Sigmoid colon (tissue), 7 donors: ENCODE measurements around the gene STAG3. TPM values are rescaled to one million over a fixed set of nuclear protein-coding genes. Genes with fewer than 3 reads are reported as not detected.
A peak's percentile ranks its signal among the peaks of the same experiment; 100 is the strongest.
"Not testable (repeated sequence)": the region's sequence is repeated elsewhere in the genome, so short reads cannot be mapped to it uniquely, and the experiment has no call there.

ENCODE experiments used
- DNase-seq: peaks from one replicate; pipeline ENCODE4 v3.0.0-alpha.2; 2019
- H3K27ac ChIP-seq, 4 donors: fragments of 200-600 bp; sonication (generic); one replicate each; pipeline ENCODE4 v1.5.1; 2016 to 2019; ENCODE audit warnings: mild to moderate bottlenecking in 1 of 4
- H3K27me3 ChIP-seq, 3 donors: fragments of 200-600 bp; sonication (generic); one replicate each; pipeline ENCODE4 v1.5.1; 2019; ENCODE audit warnings: mild to moderate bottlenecking in 1 of 3
- H3K36me3 ChIP-seq, 4 donors: fragments of 200-600 bp; sonication (generic); one replicate each; pipeline ENCODE4 v1.5.1; 2016 to 2019
- H3K4me1 ChIP-seq, 4 donors: fragments of 200-600 bp; sonication (generic); one replicate each; pipeline ENCODE4 v1.5.1; 2017 to 2019
- H3K4me3 ChIP-seq, 4 donors: fragments of 200-600 bp; sonication (generic); one replicate each; pipeline ENCODE4 v1.5.1; 2017 to 2019; ENCODE audit warnings: mild to moderate bottlenecking in 2 of 4, moderate library complexity in 1 of 4
- H3K9me3 ChIP-seq, 4 donors: fragments of 200-600 bp in 3 of 4; sonication (generic) in 3 of 4; one replicate each; pipeline versions ENCODE4 v1.5.1 to v1.6.1; 2013 to 2019
- EP300 ChIP-seq, 4 donors: sonication (generic); formaldehyde crosslinking; IDR thresholded peaks; one replicate each; pipeline ENCODE4 v1.6.1; 2017; ENCODE audit warnings: antibody characterized with exemption in 4 of 4
- POLR2A ChIP-seq, 2 donors: fragments of 450-650 bp; IDR thresholded peaks; one replicate each; pipeline ENCODE4 v1.6.1; 2016; ENCODE audit warnings: antibody characterized with exemption in 2 of 2, mild to moderate bottlenecking in 2 of 2, moderate library complexity in 2 of 2
- POLR2AphosphoS5 ChIP-seq, 4 donors: sonication (generic); formaldehyde crosslinking; IDR thresholded peaks; one replicate each; pipeline ENCODE4 v1.6.1; 2017; ENCODE audit warnings: antibody characterized with exemption in 4 of 4
- WGBS, 2 donors: extraction: QIAGEN DNeasy Blood & Tissue Kit; methylation state at CpG; one replicate each; pipeline ENCODE4 v1.1.7; 2013; 5-methylcytosine and 5-hydroxymethylcytosine counted together
- intact Hi-C: fragments of 100-400 bp; cut with DNase I; formaldehyde crosslinking; loops from one replicate; pipeline ENCODE4 v1.15.1; 2023
- polyA plus RNA-seq, 3 donors: library from polyadenylated mRNA; stranded (reverse); fragments of 200-250 nt; gene quantifications; one replicate each; pipeline ENCODE4 v1.2.3, GENCODE V29; 2013
- total RNA-seq, 4 donors: library from RNA; depleted of rRNA; stranded (reverse); fragments of >200 nt; gene quantifications; one replicate each; pipeline ENCODE4 v1.1.0, GENCODE V29; 2016
- TF ChIP-seq, protein P1 (sequence below), 4 experiments: fragments of 450-650 bp in 3 of 4; fragments of 200-600 bp in 1 of 4; IDR thresholded peaks; one replicate each; pipeline ENCODE4 v1.5.1; 2016 to 2019; ENCODE audit warnings: antibody characterized with exemption in 4 of 4, mild to moderate bottlenecking in 3 of 4, moderate library complexity in 2 of 4
- donor health status: healthy with polysubstance abuse.
- donor health status: Bipolar disorder and iron deficiency.
- donor health status: healthy.

STAG3 gene
- total and polyA plus RNA-seq, 7 donors: 0.14 to 32.6 (median 0.92) TPM; not detected in 2

GRCh38 chr7:100212631-100213286 is 35.0 kb downstream of the STAG3 start:
- Histone ChIP-seq H3K36me3 (no peaks in the 10 kb centered on the region), H3K27me3 (no peaks in the 10 kb centered on the region), H3K27ac (no peak overlapping the region), H3K4me3 (no peak overlapping the region), H3K4me1 (no peaks in the 10 kb centered on the region), H3K9me3 (no peaks in the 10 kb centered on the region)
- DNase-seq: no peak
- intact Hi-C loops: loop anchor here (10.0 kb wide), 1 partner anchor 228 kb away; no protein-coding TSS in a partner anchor
- TF ChIP-seq EP300 (IDR thresholded peaks at IDR 0.05) (no peak), POLR2AphosphoS5 (IDR thresholded peaks at IDR 0.05) (no peak), POLR2A (IDR thresholded peaks at IDR 0.05) (no peak)
- TF ChIP-seq, protein P1, sequence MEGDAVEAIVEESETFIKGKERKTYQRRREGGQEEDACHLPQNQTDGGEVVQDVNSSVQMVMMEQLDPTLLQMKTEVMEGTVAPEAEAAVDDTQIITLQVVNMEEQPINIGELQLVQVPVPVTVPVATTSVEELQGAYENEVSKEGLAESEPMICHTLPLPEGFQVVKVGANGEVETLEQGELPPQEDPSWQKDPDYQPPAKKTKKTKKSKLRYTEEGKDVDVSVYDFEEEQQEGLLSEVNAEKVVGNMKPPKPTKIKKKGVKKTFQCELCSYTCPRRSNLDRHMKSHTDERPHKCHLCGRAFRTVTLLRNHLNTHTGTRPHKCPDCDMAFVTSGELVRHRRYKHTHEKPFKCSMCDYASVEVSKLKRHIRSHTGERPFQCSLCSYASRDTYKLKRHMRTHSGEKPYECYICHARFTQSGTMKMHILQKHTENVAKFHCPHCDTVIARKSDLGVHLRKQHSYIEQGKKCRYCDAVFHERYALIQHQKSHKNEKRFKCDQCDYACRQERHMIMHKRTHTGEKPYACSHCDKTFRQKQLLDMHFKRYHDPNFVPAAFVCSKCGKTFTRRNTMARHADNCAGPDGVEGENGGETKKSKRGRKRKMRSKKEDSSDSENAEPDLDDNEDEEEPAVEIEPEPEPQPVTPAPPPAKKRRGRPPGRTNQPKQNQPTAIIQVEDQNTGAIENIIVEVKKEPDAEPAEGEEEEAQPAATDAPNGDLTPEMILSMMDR (IDR thresholded peaks at IDR 0.05): no peak
- 65 to 88% methylated on average over 5 of the region's 5 CpGs for WGBS, 2 donors

DNA sequence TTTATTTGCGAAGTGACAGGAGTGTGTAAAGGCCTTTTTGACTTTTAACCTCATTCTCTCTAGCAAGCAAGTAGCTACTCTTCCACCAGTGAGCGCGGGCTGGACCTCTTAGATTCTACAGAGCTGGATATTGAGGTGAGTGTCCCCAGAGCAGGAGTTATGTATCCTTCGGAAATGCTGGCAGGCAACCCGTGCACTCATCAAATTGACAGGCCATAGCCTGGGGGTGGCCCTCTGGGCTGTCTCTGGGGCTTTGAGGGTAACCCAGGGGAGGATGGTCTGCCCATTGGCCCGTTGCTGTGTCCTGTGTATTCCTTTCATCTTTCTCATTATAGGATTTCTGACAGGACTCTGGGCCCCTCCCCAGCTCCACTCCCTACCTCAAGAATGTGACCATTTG is 36.0 kb downstream of the STAG3 start:
- intact Hi-C loops: loop anchor here (10.0 kb wide), 1 partner anchor 229 kb away; no protein-coding TSS in a partner anchor
- DNase-seq: no peak
- H3K36me3 ChIP-seq: no peaks in the 10 kb centered on the region
- H3K27ac ChIP-seq: no peak overlapping the region
- H3K9me3 ChIP-seq: no peaks in the 10 kb centered on the region
- H3K27me3 ChIP-seq: no peaks in the 10 kb centered on the region
- no peak for TF ChIP-seq EP300 (IDR thresholded peaks at IDR 0.05)
- TF ChIP-seq POLR2AphosphoS5 (IDR thresholded peaks at IDR 0.05): no peak
- no peak overlapping the region for H3K4me3 ChIP-seq
- H3K4me1 ChIP-seq: no peaks in the 10 kb centered on the region
- WGBS, 2 donors: 53 to 69% methylated on average over 6 of the region's 6 CpGs

- not testable (repeated sequence) for H3K4me3 ChIP-seq, H3K36me3 ChIP-seq, DNase-seq, H3K9me3 ChIP-seq, H3K4me1 ChIP-seq, H3K27ac ChIP-seq, H3K27me3 ChIP-seq
- WGBS, 2 donors: 20 to 72% methylated on average over 5 of the region's 5 CpGs
- intact Hi-C loops: loop anchor here (10.0 kb wide), 1 partner anchor 230 kb away; no protein-coding TSS in a partner anchor
Measured at GRCh38 chr7:100214356-100214755, 36.6 kb downstream of the STAG3 start.

DNA sequence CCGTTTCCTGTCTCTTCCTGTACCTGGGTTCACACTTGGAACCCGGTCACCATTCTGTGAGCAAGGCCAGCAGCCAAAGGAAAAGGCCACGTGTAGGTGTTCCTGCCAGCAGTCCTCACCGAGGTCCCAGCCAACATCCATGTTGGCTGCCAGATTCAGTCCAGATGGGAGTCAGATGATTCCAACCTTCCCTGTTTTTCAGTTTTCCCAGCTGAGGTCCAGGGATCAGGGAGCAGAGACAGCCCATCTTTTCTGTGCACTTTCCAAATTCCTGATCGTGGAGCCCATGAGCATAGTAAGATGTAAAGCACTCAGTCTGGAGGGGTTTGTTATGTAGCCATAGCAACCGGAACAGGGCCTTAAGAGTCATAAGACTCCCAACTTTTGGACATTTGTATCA is 38.2 kb downstream of the STAG3 start:
- H3K4me1 ChIP-seq: no peaks in the 10 kb centered on the region

DNA sequence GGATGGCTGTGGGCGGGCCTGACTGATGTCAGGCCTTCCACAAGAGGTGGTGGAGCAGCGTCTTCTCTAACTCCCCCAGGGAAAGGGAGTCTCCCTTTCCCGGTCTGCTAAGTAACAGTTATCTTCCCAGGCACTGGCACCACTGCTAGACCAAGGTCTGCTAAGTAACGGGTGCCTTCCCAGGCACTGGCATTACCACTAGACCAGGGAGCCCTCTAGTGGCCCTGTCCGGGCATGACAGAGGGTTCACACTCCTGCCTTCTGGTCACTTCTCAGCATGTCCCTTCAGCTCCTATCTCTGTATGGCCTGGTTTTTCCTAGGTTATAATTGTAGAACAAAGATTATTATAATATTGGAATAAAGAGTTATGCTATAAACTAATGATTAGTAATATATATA is 40.2 kb downstream of the STAG3 start:
- H3K9me3 ChIP-seq, H3K4me1 ChIP-seq, H3K27me3 ChIP-seq, H3K4me3 ChIP-seq, H3K27ac ChIP-seq: not testable (repeated sequence)
- WGBS, 2 donors: 1% methylated on average over 2 of the region's 5 CpGs; no CpG with 5 or more reads in 1 of the 2 donors
- peaks cover 0 to 24% (median 0%) of the 10 kb centered on the region in 4 donors for H3K36me3 ChIP-seq
- TF ChIP-seq, protein P1 (IDR thresholded peaks at IDR 0.05): peak in 2 of 4 experiments; percentile 22 to 52
- DNase-seq: peak; percentile 89
- intact Hi-C loops: loop anchor here (2.0 to 10.0 kb wide), 2 partner anchors 85 to 233 kb away; no protein-coding TSS in a partner anchor

More for the DNA sequence above, 38.2 kb downstream of the STAG3 start:
- intact Hi-C loops: loop anchor here (2.0 to 10.0 kb wide), 2 partner anchors 83 to 231 kb away; no protein-coding TSS in a partner anchor
- peak; percentile 85 for DNase-seq
- H3K27me3 ChIP-seq: no peaks in the 10 kb centered on the region
- no peak overlapping the region for H3K4me3 ChIP-seq
- H3K9me3 ChIP-seq: no peaks in the 10 kb centered on the region
- H3K27ac ChIP-seq: peak overlapping the region in 2 of 4 donors; percentile 27 to 41
- H3K36me3 ChIP-seq: peaks cover 0 to 5% (median 0%) of the 10 kb centered on the region in 4 donors
- TF ChIP-seq POLR2AphosphoS5 (IDR thresholded peaks at IDR 0.05) (peak in 2 of 4 donors; percentile 13 to 16), EP300 (IDR thresholded peaks at IDR 0.05) (no peak)
- 77 to 78% methylated on average over 6 of the region's 6 CpGs for WGBS, 2 donors

DNA sequence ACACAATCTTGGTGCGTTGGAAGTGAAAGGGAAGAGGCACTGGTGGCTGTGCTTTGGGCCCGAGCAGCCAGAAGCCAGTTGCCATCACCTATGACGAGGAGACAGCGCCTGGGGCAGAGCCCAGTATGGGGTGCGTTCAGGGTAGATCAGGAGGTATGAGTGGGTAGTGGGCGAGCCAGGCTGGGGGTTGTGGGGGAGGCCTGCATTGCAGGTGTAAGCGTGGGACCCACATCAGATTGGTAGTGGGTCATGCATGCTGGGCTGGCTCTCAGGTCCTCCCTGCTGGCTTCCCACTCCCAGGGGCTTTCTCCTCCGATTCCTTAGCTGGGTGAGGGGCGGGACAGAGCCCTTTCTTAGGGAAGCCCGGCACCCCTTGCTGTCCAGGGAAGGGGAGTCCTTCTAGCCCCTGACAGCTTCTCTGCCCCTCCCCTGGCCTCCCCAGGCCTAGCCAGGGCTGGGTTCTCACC is 41.6 kb downstream of the STAG3 start:
- Histone ChIP-seq H3K4me1 (no peaks in the 10 kb centered on the region), H3K36me3 (peaks cover 0 to 24% (median 0%) of the 10 kb centered on the region in 4 donors), H3K27me3 (no peaks in the 10 kb centered on the region), H3K4me3 (no peak overlapping the region), H3K9me3 (no peaks in the 10 kb centered on the region), H3K27ac (no peak overlapping the region)
- peak; percentile 51 for DNase-seq
- WGBS, 2 donors: 77 to 88% methylated on average over 10 of the region's 10 CpGs
- TF ChIP-seq POLR2A (IDR thresholded peaks at IDR 0.05) (no peak), POLR2AphosphoS5 (IDR thresholded peaks at IDR 0.05) (no peak), EP300 (IDR thresholded peaks at IDR 0.05) (no peak)
- TF ChIP-seq, protein P1 (IDR thresholded peaks at IDR 0.05): no peak
- intact Hi-C loops: loop anchor here (10.0 kb wide), 1 partner anchor 235 kb away; no protein-coding TSS in a partner anchor

DNA sequence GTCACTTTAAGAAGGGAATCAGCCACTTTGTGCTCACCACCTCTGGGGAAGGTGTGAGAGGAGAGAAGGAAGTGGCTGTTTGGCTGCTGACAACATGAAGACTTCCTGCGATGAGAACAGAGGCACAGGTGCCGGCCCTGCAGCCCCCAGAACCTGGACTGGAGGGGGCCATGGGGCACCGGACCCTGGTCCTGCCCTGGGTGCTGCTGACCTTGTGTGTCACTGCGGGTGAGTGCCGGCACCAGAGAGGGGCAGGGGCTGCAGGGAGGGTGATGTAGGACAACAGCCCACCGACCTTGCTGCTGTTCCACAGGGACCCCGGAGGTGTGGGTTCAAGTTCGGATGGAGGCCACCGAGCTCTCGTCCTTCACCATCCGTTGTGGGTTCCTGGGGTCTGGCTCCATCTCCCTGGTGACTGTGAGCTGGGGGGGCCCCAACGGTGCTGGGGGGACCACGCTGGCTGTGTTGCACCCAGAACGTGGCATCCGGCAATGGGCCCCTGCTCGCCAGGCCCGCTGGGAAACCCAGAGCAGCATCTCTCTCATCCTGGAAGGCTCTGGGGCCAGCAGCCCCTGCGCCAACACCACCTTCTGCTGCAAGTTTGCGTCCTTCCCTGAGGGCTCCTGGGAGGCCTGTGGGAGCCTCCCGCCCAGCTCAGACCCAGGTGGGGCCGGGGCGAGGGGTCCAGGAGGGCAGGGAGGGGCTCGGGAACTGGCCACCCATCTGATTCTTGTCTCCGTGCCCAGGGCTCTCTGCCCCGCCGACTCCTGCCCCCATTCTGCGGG is 42.3 kb downstream of the STAG3 start, which contains the start of gene PVRIG:
Gene PVRIG, plus strand, starts transcription at position 149 of the 785 bp plus-strand sequence. Its CDS starts 22 bp downstream, at position 171.
- not testable (repeated sequence) for H3K4me3 ChIP-seq, H3K27ac ChIP-seq, H3K9me3 ChIP-seq, H3K4me1 ChIP-seq, H3K27me3 ChIP-seq
- intact Hi-C loops: loop anchor here (10.0 kb wide), 1 partner anchor 235 kb away; no protein-coding TSS in a partner anchor
- peaks cover 0 to 24% (median 0%) of the 10 kb centered on the region in 4 donors for H3K36me3 ChIP-seq
- WGBS, 2 donors: 70 to 83% methylated on average over 26 to 27 of the region's 27 CpGs
- peak; percentile 60 for DNase-seq
